Measurements from ENCODE around the gene KCNE5.
"Not testable (repeated sequence)": the region's sequence is repeated elsewhere in the genome, so short reads cannot be mapped to it uniquely, and the experiment has no call there.

KCNE5 gene, protein sequence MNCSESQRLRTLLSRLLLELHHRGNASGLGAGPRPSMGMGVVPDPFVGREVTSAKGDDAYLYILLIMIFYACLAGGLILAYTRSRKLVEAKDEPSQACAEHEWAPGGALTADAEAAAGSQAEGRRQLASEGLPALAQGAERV

DNA sequence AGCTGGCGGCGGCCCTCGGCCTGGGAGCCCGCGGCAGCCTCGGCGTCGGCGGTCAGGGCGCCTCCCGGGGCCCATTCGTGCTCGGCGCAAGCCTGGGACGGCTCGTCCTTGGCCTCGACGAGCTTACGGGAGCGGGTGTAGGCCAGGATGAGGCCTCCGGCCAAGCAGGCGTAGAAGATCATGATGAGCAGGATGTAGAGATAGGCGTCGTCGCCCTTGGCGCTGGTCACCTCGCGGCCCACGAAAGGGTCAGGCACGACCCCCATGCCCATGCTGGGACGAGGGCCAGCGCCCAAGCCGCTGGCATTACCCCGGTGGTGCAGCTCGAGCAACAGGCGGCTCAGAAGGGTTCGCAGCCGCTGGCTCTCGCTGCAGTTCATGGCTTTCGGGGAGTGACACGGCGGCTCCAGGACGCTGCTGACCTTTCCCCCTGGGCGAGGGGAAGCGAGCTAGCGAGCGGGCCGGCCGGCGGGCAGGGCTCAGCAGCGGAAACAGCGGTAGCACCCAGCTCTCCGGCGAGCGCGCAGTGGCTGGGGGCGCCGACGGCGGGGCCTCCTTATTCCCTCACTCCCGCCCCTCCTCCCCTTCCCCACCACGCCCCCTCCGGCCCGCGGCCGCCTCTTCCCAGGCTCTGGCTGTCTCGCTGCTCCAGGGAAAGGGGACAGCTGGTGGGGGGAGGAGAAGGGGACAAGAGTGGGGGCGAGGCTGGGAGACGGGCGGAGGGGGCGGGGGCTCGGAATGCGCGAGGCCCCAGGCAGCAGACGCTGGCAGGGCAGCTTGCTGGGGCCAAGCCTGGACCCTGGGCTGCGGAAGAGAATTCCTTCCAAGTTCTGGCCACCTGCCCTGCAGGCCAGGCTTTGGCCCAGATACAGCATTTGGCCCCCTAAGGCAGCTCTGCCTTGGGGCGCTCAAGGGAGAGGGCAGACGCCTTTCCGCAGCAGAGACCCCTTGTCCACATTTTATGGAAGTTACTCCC lies at the start of gene KCNE5:
Gene KCNE5, minus strand, starts transcription at position 532 of the 976 bp plus-strand sequence. Its CDS starts 152 bp downstream, at position 380.
- DNase-seq (ENCODE audit: low read depth) = no peak

DNA sequence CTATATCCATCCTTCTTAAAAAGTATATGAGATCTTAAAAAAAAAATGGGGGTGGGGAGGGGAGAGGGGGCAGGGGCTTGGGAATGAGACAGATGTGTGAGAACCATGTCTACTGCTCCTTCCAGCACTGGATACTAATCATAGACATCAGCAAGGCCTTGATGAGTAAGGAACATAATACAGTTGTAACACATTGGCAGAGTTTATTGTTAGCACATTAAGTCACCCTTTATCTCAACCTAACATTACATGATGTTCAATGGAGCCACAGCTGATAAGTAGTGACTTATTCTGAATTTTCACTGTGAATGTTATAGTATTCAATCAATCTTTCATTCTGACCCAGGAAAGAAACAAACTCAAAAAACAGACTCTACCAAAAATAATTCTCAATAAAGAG lies 47.3 kb upstream of the KCNE5 start:
- no peak for DNase-seq (ENCODE audit: low read depth)

DNA sequence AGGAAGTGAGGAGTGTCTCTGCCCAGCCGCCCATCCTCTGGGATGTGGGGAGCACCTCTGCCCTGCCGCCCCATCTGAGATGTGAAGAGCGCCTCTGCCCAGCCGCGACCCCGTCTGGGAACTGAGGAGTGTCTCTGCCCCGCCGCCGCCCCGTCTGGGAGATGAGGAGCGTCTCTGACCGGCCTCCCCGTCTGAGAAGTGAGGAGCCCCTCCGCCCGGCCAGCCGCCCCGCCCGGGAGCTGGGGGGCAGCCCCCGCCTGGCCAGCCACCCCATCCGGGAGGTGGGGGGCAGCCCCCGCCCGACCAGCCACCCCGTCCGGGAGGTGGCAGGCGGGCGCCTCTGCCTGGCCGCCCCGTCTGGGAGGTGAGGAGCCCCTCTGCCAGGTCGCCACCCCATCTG lies 46.2 kb upstream of the KCNE5 start:
- not testable (repeated sequence) for DNase-seq (ENCODE audit: low read depth)

DNA sequence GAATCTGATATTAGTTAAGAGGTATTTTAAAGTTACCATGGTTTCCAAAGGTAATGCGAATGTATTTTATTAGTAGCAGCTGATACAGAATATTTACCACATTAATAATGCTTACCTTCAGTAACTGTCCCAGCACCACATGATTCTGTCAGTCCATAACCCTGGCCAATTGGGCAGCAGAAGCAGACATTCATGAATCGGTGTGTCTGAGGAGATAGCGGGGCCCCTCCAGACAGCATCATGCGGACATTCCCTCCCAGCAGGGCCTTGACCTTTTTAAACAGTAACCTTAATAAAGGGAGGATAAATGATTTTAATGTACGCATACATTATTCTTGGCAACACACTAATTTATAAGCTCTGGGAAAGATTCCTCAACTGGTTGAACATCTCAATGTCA lies 43.0 kb upstream of the KCNE5 start:
- no peak for DNase-seq (ENCODE audit: low read depth)

DNA sequence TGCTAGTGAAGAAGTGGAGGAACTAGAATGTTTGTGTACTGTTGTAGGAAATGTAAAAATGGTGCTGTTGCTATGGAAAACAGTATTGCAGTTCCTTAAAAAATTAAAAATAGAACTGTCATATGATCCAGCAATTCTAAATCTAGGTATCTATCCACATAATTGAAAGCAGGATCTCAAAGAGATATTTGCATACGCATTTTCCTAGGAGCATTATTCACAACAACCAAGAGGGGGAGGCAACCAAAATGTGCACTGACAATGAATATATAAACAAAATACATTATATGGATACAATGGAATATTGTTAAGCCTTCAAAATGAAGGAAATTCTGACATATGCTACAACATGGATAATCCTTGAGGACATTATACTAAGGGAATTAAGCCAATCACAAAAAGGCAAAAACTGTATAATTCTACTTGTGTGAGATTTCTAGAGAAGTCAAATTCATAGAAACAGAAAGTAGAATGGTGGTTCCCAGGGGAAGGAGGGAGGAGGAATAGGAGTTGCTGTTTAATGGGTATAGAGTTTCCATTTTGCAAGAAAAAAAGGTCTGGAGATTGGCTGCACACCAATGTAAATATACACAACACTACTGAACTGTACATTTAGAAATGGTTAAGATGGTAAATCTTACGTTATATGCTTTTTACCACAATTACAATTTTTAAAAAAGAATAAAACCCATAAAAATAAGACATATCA lies 35.6 kb upstream of the KCNE5 start:
- no peak for DNase-seq (ENCODE audit: low read depth)

DNA sequence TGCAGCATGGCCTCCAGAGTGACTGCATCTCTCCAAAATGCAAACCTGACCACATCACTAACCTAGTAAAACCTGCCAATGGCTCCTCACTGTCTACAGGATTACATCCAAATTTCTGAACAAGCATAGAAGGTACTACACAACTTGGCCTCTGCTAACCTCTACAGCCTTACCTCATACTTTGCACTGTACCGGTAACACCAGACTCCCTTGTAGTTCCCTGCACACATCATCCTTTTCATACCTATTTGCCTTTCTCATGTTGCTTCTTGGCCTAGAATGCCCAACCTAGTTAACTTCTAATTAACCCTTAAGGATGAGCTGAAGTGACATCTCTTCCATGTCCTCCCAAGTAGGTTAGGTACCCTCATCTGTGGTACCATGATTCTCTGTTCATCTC lies 33.4 kb upstream of the KCNE5 start:
- no peak for DNase-seq (ENCODE audit: low read depth)

DNA sequence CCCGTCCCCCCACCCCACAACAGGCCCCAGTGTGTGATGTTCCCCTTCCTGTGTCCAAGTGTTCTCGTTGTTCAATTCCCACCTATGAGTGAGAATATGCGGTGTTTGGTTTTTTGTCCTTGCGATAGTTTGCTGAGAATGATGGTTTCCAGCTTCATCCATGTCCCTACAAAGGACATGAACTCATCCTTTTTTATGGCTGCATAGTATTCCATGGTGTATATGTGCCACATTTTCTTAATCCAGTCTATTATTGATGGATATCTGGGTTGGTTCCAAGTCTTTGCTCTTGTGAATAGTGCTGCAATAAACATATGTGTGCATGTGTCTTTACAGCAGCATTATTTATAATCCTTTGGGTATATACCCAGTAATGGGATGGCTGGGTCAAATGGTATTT lies 32.4 kb upstream of the KCNE5 start:
- not testable (repeated sequence) for DNase-seq (ENCODE audit: low read depth)

DNA sequence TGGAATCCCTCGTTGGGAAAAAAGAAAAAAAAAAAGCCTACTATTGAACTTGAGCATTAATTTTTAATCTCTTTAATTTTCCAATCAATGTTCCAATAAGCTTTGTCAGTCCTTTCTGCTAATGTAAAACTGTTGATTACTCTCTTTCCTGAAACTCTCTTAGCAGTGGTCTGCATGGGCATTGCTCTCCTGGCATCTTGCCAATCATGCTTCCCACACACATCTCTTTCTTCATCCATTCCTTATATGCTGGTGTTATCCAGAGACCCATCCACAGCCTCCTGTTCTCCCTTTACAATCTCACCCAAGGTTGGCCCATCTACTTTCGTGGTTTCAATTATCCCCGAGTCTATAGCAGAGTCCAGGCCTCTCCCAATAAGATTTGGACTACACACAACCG lies 31.8 kb upstream of the KCNE5 start:
- DNase-seq (ENCODE audit: low read depth) = no peak

DNA sequence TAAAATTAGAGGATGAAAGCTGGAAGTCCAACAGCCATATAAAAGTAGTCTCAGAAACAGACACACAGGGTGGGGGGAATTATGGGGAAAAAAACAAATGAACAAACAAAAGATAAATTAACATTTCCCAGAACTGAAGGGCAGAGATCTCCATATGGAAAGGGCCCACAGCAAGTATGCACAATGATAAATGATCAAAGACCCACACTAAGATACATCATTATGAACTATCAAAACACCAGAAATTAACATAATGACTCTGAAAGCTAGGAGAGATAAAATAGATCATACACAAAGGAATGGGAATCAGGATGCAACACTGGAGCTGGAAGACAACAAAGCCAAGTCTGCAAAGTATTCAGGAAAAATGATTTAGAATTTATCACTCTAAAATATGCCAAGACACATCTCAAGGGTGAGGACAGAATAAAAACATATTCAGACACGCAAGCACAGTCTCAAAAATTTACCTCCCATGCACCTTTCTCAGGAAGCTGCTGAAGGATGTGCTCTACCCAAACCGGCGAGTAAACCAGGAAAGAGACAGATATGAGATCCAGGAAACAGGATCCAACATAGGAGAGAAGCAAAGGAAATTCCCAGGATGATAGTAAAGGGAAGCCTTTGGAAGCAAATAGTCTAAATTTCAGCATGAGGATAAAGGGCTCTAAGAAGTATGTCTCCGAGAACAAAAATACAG lies 30.7 kb upstream of the KCNE5 start:
- DNase-seq (ENCODE audit: low read depth) = no peak

DNA sequence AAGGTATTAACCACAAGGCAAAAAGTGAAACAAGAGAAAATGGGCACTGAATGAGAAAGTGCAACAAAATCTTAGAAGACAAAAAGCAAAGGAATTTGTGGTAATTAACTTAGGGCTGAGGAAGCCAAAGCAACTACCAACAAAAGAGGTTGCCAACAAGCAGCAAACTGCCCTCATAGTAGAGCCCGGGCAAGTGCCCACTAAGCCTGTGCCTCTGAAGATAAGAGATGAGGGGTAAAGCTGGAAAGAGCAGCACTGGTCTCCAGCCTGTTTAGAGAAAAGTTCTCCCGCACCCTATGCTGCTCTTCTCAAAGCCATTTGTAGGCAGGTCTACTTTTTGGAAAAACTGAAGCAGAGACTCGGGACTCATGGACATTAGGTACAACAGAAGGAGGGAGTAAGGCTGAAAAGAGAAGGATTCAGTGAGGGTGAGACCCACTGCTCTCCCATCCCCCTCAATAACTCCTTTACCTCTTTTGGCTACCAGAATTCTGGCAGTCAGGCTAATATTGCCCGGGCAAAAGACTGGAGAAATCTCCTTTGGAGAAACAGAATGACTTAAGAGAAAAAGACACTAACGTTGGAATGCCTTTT lies 29.6 kb upstream of the KCNE5 start:
- DNase-seq (ENCODE audit: low read depth) = no peak

DNA sequence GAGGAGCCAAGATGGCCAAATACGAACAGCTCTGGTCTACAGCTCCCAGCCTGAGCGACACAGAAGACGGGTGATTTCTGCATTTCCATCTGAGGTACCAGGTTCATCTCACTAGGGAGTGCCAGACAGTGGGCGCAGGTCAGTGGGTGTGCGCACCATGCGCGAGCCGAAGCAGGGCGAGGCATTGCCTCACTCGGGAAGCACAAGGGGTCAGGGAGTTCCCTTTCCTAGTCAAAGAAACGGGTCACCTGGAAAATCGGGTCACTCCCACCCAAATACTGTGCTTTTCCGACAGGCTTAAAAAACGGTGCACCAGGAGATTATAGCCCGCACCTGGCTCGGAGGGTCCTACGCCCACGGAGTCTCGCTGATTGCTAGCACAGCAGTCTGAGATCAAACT lies 19.7 kb upstream of the KCNE5 start:
- not testable (repeated sequence) for DNase-seq (ENCODE audit: low read depth)

DNA sequence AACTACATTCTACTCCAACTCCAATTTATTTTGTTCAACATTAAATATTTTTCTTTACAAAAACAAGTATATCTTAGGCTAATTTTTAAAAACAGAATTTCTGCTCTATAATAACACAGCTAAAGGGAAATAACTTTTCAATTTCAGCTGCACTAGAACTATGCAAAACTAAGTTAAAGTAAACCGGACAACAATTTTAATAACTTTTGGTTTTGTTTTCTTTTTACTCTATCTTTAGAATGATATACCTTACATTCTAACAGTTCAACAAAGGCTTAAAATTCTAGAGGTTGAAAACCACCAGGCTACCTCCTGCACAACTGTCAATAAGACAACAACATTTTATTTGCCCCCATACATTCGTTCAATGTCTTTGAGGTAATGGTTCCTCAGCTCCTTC lies 18.7 kb upstream of the KCNE5 start:
- DNase-seq (ENCODE audit: low read depth) = no peak

DNA sequence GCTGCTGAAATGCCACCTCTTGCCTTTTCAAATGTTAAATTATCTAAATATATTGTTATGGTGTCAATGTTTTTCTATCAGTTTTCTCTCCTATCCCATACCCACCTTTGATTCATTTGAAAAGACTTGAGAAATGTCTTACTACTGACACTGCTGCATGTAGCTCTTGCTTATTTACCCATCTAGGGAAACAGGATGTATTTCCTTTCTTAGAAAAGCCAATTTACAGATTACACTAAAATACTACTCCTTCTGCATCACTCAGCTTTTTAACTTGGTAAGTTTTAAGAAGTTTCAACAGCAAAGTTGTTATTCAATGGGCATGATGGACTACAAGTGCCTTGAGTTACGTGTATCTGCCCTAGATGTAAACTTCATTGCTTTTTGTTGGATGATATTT lies 13.2 kb upstream of the KCNE5 start:
- DNase-seq (ENCODE audit: low read depth) = no peak

DNA sequence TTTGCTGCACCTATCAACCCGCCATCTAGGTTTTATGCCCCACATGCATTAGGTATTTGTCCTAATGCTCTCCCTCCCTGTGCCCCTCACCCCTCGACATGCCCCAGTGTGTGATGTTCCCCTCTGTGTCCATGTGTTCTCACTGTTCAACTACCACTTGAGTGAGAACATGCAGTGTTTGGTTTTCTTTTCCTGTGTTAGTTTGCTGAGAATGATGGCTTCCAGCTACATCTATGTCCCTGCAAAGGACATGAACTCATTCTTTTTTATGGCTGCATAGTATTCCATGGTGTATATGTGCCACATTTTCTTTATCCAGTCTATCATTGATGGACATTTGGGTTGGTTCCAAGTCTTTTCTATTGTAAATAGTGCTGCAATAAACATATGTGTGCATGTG lies 12.5 kb upstream of the KCNE5 start:
- DNase-seq (ENCODE audit: low read depth) = not testable (repeated sequence)

DNA sequence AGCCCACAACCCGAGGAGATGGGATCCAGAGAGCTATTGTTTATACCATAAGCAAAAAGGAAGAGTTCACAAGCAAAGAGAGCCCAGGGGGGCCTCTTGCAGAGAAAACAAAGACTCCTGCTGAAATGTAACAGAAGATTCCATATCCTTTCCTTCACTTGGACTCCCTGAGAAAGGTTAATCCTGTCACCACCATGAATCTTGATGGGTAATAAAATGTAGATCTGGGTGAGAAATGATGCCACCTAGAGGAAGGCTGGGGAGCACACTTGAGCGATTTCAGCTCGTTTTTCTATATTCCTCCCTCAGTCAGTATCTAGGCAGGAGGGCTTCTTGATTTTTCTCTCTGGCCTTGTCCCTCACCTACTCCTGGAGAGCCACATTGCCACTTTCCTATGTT lies 10.2 kb upstream of the KCNE5 start:
- DNase-seq (ENCODE audit: low read depth) = no peak

DNA sequence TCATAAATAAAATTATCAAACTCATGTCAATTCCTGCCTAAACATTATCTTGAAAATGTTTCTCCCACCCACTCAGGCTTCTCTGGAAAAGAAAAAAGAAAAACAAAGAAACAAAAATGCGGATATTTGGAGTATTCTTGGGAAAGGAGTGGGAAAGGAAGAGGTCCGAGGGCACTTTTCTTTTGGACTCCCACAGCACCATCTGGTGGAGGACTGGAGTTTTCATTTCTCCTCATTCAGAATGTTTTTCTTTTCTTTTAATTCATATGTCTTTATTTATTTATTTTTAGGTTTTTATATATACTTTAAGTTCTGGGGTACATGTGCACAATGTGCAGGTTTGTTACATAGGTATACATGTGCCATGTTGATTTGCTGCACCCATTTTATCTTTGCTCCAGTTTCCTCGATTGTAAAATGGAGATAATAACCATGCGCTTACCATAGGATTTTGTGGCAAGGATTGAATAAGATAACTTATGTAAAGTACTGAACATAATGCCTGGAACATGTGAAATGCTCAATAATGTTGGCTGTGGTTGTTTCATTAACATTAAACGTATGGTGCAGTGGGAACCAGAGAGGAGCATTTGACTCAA lies 8.0 kb upstream of the KCNE5 start:
- no peak for DNase-seq (ENCODE audit: low read depth)

DNA sequence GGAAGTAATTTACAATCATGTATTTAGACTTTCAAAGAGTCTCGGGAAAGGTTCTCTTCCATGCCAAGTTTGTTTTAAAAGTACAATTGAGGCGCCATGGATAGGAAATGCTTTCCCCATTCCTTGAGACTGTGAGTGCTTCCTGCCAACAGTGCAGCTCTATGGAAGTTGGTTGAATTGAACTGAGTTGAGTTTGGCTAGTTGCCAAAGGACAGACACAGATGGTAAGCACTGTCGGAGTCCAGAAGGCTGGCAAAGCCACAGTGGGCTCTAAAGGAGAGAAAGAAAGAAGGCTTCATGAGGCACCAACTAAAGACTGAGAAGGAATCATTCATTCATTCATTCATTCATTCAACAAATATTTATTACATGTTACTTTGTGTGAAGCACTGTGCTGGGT lies 4.3 kb upstream of the KCNE5 start:
- no peak for DNase-seq (ENCODE audit: low read depth)

DNA sequence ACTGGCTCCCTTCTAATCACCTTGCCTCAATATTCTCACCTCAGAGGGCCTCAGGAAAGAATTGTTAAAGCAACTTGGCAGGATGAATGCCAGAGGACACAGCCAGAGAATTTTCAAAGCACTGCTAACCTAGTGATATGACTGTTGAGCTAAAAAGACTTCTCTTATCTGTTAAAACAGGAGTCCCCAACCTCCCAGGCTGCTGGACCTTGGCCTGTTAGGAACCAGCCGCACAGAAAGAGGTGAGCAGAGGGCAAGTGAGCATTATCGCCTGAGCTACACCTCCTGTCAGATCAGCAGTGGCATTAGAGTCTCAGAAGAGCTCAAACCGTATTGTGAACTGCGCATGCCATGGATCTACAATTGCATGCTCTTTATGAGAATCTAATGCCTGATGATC lies 1.7 kb upstream of the KCNE5 start:
- no peak for DNase-seq (ENCODE audit: low read depth)

DNA sequence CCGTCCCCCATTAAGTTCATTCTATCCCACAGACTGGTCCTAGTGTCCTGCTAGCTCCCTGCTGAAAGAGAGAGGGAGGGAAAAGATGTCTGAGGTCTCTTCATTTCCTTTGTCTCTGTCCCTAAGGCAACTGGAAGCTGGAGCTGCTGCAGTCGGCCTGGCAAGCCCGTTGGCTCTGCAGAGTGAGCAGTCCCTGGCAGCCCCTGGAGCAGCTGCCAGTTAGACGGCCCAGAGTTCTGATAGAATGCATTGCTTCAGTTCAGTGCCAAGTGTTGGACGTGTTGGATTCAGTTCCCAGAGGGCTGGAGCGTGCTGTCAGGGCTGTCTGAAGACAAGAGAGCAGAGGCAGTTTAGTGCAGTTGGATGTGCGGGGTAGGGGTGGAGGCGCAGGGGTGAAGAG lies 975 bp downstream of the KCNE5 start:
- no peak for DNase-seq (ENCODE audit: low read depth)

DNA sequence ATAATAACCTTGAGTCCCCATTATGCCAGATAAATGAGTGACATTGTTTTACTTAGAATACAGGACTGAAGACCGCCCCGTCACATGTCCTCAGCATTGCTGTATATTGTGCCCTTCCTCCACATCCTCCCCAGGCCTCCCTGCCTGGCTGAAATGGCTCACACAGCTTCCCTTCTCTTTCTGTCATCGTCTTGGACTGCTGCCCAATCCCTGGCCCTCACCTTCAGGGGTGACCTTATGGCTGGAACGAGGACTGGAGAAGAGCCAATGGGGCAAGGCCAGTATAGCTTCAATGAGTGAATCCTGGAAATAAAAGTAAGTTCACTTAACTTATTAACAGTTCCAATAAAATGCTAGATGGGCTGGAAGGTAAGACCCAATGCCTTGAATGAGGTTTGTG lies 2.7 kb downstream of the KCNE5 start:
- no peak for DNase-seq (ENCODE audit: low read depth)

DNA sequence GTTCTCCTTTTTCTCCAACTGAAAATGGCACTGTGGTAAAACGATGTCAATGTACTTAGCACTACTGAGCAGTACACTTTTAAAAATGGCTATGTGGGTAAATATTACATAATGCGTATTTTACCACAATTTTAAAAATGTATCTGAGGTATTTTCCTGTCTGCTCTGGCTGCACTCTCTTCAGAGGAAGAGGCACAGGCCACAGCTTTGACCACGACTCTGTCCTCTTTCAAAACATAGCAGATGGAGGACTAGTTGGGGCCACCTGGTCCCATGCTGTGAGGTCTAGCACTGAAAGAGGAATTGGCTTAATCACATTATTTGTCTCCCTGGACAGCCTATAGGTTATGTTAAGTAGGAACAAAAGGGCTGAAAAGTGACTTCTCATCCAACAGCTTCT lies 5.2 kb downstream of the KCNE5 start:
- no peak for DNase-seq (ENCODE audit: low read depth)

DNA sequence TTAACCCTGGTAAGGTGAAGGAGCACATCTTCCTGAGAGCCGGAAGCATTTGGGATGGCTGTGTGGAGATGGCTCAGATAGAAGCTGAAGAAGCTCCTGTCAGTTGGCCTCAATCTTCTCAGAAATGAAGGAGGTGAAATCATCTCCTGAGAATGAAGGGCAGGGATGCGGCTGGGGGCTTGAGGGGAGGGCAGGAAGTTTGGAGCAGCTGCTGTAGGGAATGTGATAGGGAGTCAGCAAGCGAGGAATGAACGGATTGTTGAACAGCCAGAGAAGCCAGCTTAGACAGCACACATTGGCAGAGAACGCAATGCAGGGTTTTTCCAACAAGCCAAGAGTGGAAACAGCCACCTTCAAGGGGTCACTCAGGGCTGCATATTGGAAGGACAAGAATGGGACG lies 10.0 kb downstream of the KCNE5 start:
- DNase-seq (ENCODE audit: low read depth) = no peak

All from activated T-helper 1 cell treated with Interleukin-2 at 50 U/mL for 16 hours (primary cell).